SK-N-SH (cell line): Measurements from ENCODE around the gene NEGR1. TPM values are rescaled to one million over a fixed set of nuclear protein-coding genes. Genes with fewer than 3 reads are reported as not detected.

Experiments used
- CTCF ChIA-PET: fragments of 300-600, 350-600 bp; formaldehyde crosslinking; extraction: SDS; loops from one replicate; lab custom pipeline; 2021; lab: Yijun Ruan, JAX
- POLR2A ChIA-PET: fragments of 350-600 bp; sonication (Branson Sonifier 250); formaldehyde crosslinking; extraction: SDS; loops from one replicate; lab custom pipeline; 2020; ENCODE audit warnings: antibody characterized with exemption, inconsistent platforms; lab: Yijun Ruan, JAX
- DNase-seq: peaks from one replicate; pipeline ENCODE4 v3.0.0; 2012
- H2AFZ ChIP-seq: fragments of 200-600 bp; sonication (generic); 2 replicates; pipeline ENCODE4 v1.8.1; 2016; ENCODE audit warnings: antibody characterized with exemption, mild to moderate bottlenecking, low read depth
- H3F3A ChIP-seq: fragments of 200-600 bp; sonication (generic); replicated peaks from 2 replicates; pipeline ENCODE3; 2016; ENCODE audit warnings: antibody characterized with exemption, mild to moderate bottlenecking; ENCODE audit not compliant: insufficient read depth
- H3K27ac ChIP-seq, 2 experiments: fragments of 200-500 bp in 1 of 2; fragments of 200-600 bp in 1 of 2; sonication (Bioruptor generic) in 1 of 2; sonication (generic), shearing (Covaris generic) in 1 of 2; 2 replicates each; pipeline versions ENCODE4 v1.5.1 to v1.6.1; 2014 to 2016; ENCODE audit warnings: low read depth in 2 of 2, inconsistent platforms in 1 of 2, low read length in 1 of 2, mild to moderate bottlenecking in 1 of 2, mixed read lengths in 1 of 2
- H3K27me3 ChIP-seq: fragments of 200-600 bp; sonication (generic), shearing (Covaris generic); 2 replicates; pipeline ENCODE4 v1.6.1; 2016; ENCODE audit warnings: mixed run types; ENCODE audit not compliant: insufficient read depth
- H3K36me3 ChIP-seq, 2 experiments: fragments of 200-500 bp in 1 of 2; fragments of 200-600 bp in 1 of 2; sonication (Bioruptor generic) in 1 of 2; sonication (generic) in 1 of 2; replicated peaks in 1 of 2; 2 replicates each; pipeline versions ENCODE3 to v1.5.1; 2014 to 2016; ENCODE audit warnings: low read length in 1 of 2, mild to moderate bottlenecking in 1 of 2; ENCODE audit not compliant: insufficient read depth in 2 of 2, control insufficient read depth in 1 of 2
- H3K4me1 ChIP-seq, 2 experiments: fragments of 200-500 bp in 1 of 2; fragments of 200-600 bp in 1 of 2; sonication (Bioruptor generic) in 1 of 2; sonication (generic), shearing (Covaris generic) in 1 of 2; 2 replicates each; pipeline versions ENCODE4 v1.5.1 to v1.6.1; 2014 to 2016; ENCODE audit warnings: low read depth in 1 of 2, low read length in 1 of 2, mixed run types in 1 of 2; ENCODE audit not compliant: insufficient read depth in 2 of 2, control insufficient read depth in 1 of 2
- H3K4me2 ChIP-seq: fragments of 200-600 bp; sonication (generic), shearing (Covaris generic); 2 replicates; pipeline ENCODE4 v1.6.1; 2017; ENCODE audit warnings: mixed run types
- H3K4me3 ChIP-seq, 2 experiments: fragments of 200-500 bp in 1 of 2; fragments of 200-600 bp in 1 of 2; sonication (Bioruptor generic) in 1 of 2; sonication (generic), shearing (Covaris generic) in 1 of 2; 2 replicates each; pipeline versions ENCODE4 v1.5.1 to v1.8.1; 2014 to 2016; ENCODE audit warnings: low read depth in 2 of 2, inconsistent platforms in 1 of 2, low read length in 1 of 2, mild to moderate bottlenecking in 1 of 2, mixed read lengths in 1 of 2, moderate library complexity in 1 of 2
- H3K79me2 ChIP-seq: fragments of 200-600 bp; sonication (generic); 2 replicates; pipeline ENCODE4 v1.8.1; 2017; ENCODE audit warnings: mild to moderate bottlenecking; ENCODE audit not compliant: insufficient read depth
- H3K9ac ChIP-seq: fragments of 200-600 bp; sonication (generic); 2 replicates; pipeline ENCODE4 v1.6.1; 2017; ENCODE audit warnings: mixed run types
- H3K9me2 ChIP-seq: fragments of 200-600 bp; sonication (generic); 2 replicates; pipeline ENCODE4 v1.6.1; 2017; ENCODE audit warnings: mixed run types
- H3K9me3 ChIP-seq: fragments of 200-600 bp; sonication (generic); 2 replicates; pipeline ENCODE4 v1.6.1; 2017; ENCODE audit warnings: mixed run types, mild to moderate bottlenecking, moderate library complexity
- H4K20me1 ChIP-seq: fragments of 200-600 bp; sonication (generic); 2 replicates; pipeline ENCODE4 v1.6.1; 2017; ENCODE audit warnings: mild to moderate bottlenecking, mixed run types; ENCODE audit not compliant: insufficient read depth
- EP300 ChIP-seq, 2 experiments: IDR thresholded peaks; 2 replicates each; pipeline versions ENCODE4 v1.4.0 to v1.6.1; 2012; ENCODE audit warnings: borderline replicate concordance in 1 of 2, low read depth in 1 of 2, low read length in 1 of 2
- FOXM1 ChIP-seq: IDR thresholded peaks from 2 replicates; pipeline ENCODE4 v1.4.0; 2012; ENCODE audit warnings: low read depth, mild to moderate bottlenecking
- GABPA ChIP-seq: IDR thresholded peaks from 2 replicates; pipeline ENCODE4 v1.4.0; 2012; ENCODE audit warnings: low read depth, mild to moderate bottlenecking
- GATA2 ChIP-seq: sonication (generic); formaldehyde crosslinking; IDR thresholded peaks from 2 replicates; pipeline ENCODE4 v1.5.0; 2020; ENCODE audit warnings: mild to moderate bottlenecking, missing genetic modification reagents
- JUND ChIP-seq: IDR thresholded peaks from 2 replicates; pipeline ENCODE4 v1.4.0; 2012
- MEF2A ChIP-seq: IDR thresholded peaks from 2 replicates; pipeline ENCODE4 v1.4.0; 2012; ENCODE audit warnings: low read depth, borderline replicate concordance
- RAD21 ChIP-seq: IDR thresholded peaks from 2 replicates; pipeline ENCODE4 v1.6.1; 2012; ENCODE audit warnings: mild to moderate bottlenecking, low read length
- REST ChIP-seq: IDR thresholded peaks from 2 replicates; pipeline ENCODE4 v1.6.1; 2012; ENCODE audit warnings: mild to moderate bottlenecking, low read depth, low read length, moderate library complexity
- TAF1 ChIP-seq: IDR thresholded peaks from 2 replicates; pipeline ENCODE4 v1.6.1; 2012; ENCODE audit warnings: low read depth, mild to moderate bottlenecking, low read length, moderate library complexity, borderline replicate concordance
- TEAD4 ChIP-seq: IDR thresholded peaks from 2 replicates; pipeline ENCODE4 v1.4.0; 2012; ENCODE audit warnings: mild to moderate bottlenecking, borderline replicate concordance; ENCODE audit not compliant: insufficient read depth
- USF2 ChIP-seq: fragments of 150-350 bp; IDR thresholded peaks from 2 replicates; pipeline ENCODE4 v1.6.1; 2017; ENCODE audit warnings: antibody characterized with exemption, low read length, low read depth, borderline replicate concordance
- ZBTB33 ChIP-seq: IDR thresholded peaks from 2 replicates; pipeline ENCODE4 v1.4.0; 2012; ENCODE audit warnings: low read depth, borderline replicate concordance
- WGBS: methylation state at CpG from one replicate; pipeline ENCODE4 v1.1.6; 2017; ENCODE audit warnings: low lambda C conversion rate; 5-methylcytosine and 5-hydroxymethylcytosine counted together
- polyA plus RNA-seq, 3 experiments: library from polyadenylated mRNA; depleted of rRNA; stranded (reverse); fragments of >200 nt; gene quantifications; 2 replicates each; pipeline ENCODE4 v1.2.3, GENCODE V29; 2012
- TF ChIP-seq, protein P1 (sequence below): IDR thresholded peaks from 2 replicates; pipeline ENCODE4 v1.4.0; 2012; ENCODE audit warnings: low read depth, borderline replicate concordance

The NEGR1 gene
- polyA plus RNA-seq, 1 of the 3 experiments (the other 2 are of a cell fraction): 0.21 TPM

DNA sequence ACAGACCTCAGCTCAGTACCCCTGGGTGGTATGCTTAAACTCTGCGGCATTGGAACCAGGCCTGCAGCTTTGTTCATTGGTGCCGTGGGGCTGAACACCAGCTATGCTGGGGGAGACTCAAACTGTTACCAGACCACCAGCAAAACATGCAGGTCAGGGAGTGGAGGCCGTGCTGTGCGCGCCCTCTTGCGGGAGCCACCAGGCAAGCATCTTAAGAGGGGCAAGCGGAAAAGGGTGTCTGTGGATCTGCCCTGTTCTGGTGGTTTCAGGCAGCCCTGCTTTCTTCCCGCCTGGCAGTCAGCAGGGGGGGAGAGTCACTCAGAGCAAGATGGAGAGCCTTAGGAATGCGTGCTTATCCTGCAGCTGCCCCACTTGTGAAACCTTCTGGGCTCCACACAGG, 924.6 kb downstream of the NEGR1 start:
- Histone ChIP-seq H3K4me2 (no peak overlapping the region), H3K4me1 (no peaks in the 10 kb centered on the region), H3K9me2 (no peaks in the 10 kb centered on the region), H3K27ac (no peak overlapping the region), H3K79me2 (no peaks in the 10 kb centered on the region), H3K4me3 (no peak overlapping the region), H3F3A (no peaks in the 10 kb centered on the region), H3K36me3 (no peaks in the 10 kb centered on the region), H3K9me3 (no peaks in the 10 kb centered on the region), H4K20me1 (no peaks in the 10 kb centered on the region), H3K27me3 (no peaks in the 10 kb centered on the region)
- POLR2A ChIA-PET: no interaction called here
- DNase-seq: no peak
- CTCF ChIA-PET: interaction anchor here (1.6 kb wide), 1 partner anchor 14 kb away, joined by 5 read pairs; no protein-coding TSS in a partner anchor
- TF ChIP-seq USF2: no peak
- no peak for TF ChIP-seq TAF1
- TF ChIP-seq, protein P1, sequence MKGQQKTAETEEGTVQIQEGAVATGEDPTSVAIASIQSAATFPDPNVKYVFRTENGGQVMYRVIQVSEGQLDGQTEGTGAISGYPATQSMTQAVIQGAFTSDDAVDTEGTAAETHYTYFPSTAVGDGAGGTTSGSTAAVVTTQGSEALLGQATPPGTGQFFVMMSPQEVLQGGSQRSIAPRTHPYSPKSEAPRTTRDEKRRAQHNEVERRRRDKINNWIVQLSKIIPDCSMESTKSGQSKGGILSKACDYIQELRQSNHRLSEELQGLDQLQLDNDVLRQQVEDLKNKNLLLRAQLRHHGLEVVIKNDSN: no peak
- TF ChIP-seq RAD21: no peak
- no peak for TF ChIP-seq FOXM1
- no peak for TF ChIP-seq JUND
- no peak for TF ChIP-seq ZBTB33
- TF ChIP-seq GATA2 (CRISPR knock-in tag): no peak
- TF ChIP-seq TEAD4: no peak
- no peak for TF ChIP-seq MEF2A
- no peak for TF ChIP-seq REST
- no peak for TF ChIP-seq EP300 (IDR thresholded peaks at IDR 0.05; ENCODE audit: borderline replicate concordance in 1 of 2, low read depth in 1 of 2, low read length in 1 of 2)
- no peak for TF ChIP-seq GABPA
- TF ChIP-seq, all 33 proteins: peak for 0
- H3K9ac ChIP-seq: no peak overlapping the region
- WGBS: 62% methylated on average over 5 of the region's 9 CpGs
- no peak overlapping the region for H2AFZ ChIP-seq
